GM12878 (cell line): Measurements from ENCODE around the gene CAMK1.

Experiments used
- CREM ChIP-seq: IDR thresholded peaks from 2 replicates; pipeline ENCODE4 v1.6.1; 2014; ENCODE audit warnings: antibody characterized with exemption, low read depth
- CTCF ChIP-seq, 3 experiments: IDR thresholded peaks in 2 of 3; conservative IDR thresholded peaks in 1 of 3; 2 replicates each; pipeline ENCODE4 v1.5.1; 2011; ENCODE audit warnings: low read depth in 3 of 3, low read length in 3 of 3, mild to moderate bottlenecking in 3 of 3, control low read depth in 2 of 3, moderate library complexity in 2 of 3, inconsistent platforms in 1 of 3, mixed read lengths in 1 of 3; ENCODE audit not compliant: control insufficient read depth in 2 of 3, insufficient read depth in 1 of 3; ENCODE audit errors: extremely low read depth in 1 of 3
- HDAC6 ChIP-seq: fragments of 200-600 bp; sonication (generic); IDR thresholded peaks from one replicate; pipeline ENCODE4 v1.8.0; 2017; ENCODE audit warnings: antibody characterized with exemption; ENCODE audit not compliant: unreplicated experiment
- ZNF24 ChIP-seq: fragments of 450-650 bp; IDR thresholded peaks from 2 replicates; pipeline ENCODE4 v1.6.1; 2017; ENCODE audit warnings: antibody characterized with exemption, mild to moderate bottlenecking

DNA sequence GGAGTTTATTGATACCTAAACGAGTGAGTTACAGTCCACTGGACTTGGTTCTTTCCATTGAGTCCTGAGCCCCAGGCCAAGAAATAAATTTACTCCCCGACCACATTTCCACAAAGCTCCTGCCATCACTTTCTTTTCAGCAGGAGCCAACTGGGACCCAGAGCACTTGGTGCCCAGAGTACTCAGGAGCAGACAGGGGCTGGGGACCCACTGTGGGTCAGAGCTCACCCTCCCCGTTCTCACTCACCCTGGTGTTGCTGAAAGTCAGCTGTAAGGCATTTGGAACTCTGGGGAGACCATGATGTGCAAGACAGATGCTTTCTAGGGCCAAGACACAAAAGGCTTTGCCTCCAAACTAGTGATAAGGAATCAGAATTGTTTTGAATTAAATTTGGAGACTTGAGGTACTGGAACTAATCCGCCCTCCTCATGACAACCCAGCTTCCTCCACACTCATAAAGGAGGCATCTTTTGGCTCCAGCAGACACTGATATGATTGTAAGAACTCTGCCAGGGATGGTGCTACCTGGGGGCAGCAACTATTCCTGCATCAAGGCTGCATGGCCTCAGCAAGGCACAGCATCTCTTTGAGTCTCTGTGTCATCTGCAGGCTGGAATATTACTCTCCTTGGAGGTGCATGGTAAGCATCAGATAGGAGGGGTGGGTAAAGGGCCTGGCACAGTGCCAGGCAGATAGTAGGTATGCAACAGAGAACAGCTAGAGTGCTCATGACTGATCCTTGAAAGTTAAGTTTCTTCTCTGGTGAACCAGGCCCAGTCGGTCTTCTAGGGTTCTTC, 7.3 kb upstream of the CAMK1 start:
- TF ChIP-seq HDAC6, result no peak
- TF ChIP-seq CREM, result no peak
- no peak for TF ChIP-seq ZNF24
- TF ChIP-seq CTCF (IDR thresholded peaks at IDR 0.05 in 2 of 3, conservative IDR thresholded peaks at IDR 0.05 in 1 of 3; ENCODE audit: control insufficient read depth in 2 of 3, extremely low read depth in 1 of 3, insufficient read depth in 1 of 3, low read depth in 3 of 3, low read length in 3 of 3), result no peak
